HL-60 (cell line): ENCODE data around the gene EXOC4.

Source experiments
- GABPA ChIP-seq: IDR thresholded peaks from 2 replicates; pipeline ENCODE4 v1.6.1; 2012; ENCODE audit warnings: low read depth
- POLR2AphosphoS5 ChIP-seq: IDR thresholded peaks from 2 replicates; pipeline ENCODE4 v1.6.1; 2012; ENCODE audit warnings: low read depth
- SPI1 ChIP-seq: IDR thresholded peaks from 2 replicates; pipeline ENCODE4 v1.6.1; 2012; ENCODE audit warnings: low read depth, mild to moderate bottlenecking, borderline replicate concordance
- TF ChIP-seq, protein P1 (sequence below): IDR thresholded peaks from one replicate; pipeline ENCODE4 v1.5.1; 2011; ENCODE audit warnings: low read length, control low read depth, inconsistent platforms; ENCODE audit not compliant: insufficient read depth
- TF ChIP-seq, protein P2 (sequence below): IDR thresholded peaks from 2 replicates; pipeline ENCODE4 v1.6.1; 2012; ENCODE audit warnings: low read depth; ENCODE audit not compliant: insufficient replicate concordance

GRCh38 chr7:133517766-133518165, 264.9 kb downstream of the EXOC4 start:
- TF ChIP-seq, protein P1, sequence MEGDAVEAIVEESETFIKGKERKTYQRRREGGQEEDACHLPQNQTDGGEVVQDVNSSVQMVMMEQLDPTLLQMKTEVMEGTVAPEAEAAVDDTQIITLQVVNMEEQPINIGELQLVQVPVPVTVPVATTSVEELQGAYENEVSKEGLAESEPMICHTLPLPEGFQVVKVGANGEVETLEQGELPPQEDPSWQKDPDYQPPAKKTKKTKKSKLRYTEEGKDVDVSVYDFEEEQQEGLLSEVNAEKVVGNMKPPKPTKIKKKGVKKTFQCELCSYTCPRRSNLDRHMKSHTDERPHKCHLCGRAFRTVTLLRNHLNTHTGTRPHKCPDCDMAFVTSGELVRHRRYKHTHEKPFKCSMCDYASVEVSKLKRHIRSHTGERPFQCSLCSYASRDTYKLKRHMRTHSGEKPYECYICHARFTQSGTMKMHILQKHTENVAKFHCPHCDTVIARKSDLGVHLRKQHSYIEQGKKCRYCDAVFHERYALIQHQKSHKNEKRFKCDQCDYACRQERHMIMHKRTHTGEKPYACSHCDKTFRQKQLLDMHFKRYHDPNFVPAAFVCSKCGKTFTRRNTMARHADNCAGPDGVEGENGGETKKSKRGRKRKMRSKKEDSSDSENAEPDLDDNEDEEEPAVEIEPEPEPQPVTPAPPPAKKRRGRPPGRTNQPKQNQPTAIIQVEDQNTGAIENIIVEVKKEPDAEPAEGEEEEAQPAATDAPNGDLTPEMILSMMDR, result no peak
- no peak for TF ChIP-seq GABPA
- TF ChIP-seq, protein P2, sequence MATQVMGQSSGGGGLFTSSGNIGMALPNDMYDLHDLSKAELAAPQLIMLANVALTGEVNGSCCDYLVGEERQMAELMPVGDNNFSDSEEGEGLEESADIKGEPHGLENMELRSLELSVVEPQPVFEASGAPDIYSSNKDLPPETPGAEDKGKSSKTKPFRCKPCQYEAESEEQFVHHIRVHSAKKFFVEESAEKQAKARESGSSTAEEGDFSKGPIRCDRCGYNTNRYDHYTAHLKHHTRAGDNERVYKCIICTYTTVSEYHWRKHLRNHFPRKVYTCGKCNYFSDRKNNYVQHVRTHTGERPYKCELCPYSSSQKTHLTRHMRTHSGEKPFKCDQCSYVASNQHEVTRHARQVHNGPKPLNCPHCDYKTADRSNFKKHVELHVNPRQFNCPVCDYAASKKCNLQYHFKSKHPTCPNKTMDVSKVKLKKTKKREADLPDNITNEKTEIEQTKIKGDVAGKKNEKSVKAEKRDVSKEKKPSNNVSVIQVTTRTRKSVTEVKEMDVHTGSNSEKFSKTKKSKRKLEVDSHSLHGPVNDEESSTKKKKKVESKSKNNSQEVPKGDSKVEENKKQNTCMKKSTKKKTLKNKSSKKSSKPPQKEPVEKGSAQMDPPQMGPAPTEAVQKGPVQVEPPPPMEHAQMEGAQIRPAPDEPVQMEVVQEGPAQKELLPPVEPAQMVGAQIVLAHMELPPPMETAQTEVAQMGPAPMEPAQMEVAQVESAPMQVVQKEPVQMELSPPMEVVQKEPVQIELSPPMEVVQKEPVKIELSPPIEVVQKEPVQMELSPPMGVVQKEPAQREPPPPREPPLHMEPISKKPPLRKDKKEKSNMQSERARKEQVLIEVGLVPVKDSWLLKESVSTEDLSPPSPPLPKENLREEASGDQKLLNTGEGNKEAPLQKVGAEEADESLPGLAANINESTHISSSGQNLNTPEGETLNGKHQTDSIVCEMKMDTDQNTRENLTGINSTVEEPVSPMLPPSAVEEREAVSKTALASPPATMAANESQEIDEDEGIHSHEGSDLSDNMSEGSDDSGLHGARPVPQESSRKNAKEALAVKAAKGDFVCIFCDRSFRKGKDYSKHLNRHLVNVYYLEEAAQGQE, result no peak
- TF ChIP-seq POLR2AphosphoS5, result no peak
- no peak for TF ChIP-seq SPI1
